Stimulated activated CD4-positive, alpha-beta T cell treated with anti-CD3 and anti-CD28 coated beads, Interleukin-4, amount 100 ng/mL, for 4 hours (primary cell): ENCODE measurements around the gene CLSTN1.
"Not testable (repeated sequence)": the region's sequence is repeated elsewhere in the genome, so short reads cannot be mapped to it uniquely, and the experiment has no call there.

Experiments
- DNase-seq, 2 experiments: peaks; one replicate each; pipeline ENCODE4 v3.0.0-alpha.2; 2020

The CLSTN1 gene

GRCh38 chr1:9728451-9729295 lies 95.1 kb downstream of the CLSTN1 start:
- peak; percentile 43 to 62 for DNase-seq

- no peak for DNase-seq
These were observed 96.7 kb downstream of the CLSTN1 start for GRCh38 chr1:9726905-9727595.

GRCh38 chr1:9726406-9726805 lies 97.4 kb downstream of the CLSTN1 start:
- no peak for DNase-seq

- DNase-seq = peak; percentile 59 to 64
These were observed 98.9 kb downstream of the CLSTN1 start for GRCh38 chr1:9724706-9725476.

GRCh38 chr1:9723926-9724325 lies 99.8 kb downstream of the CLSTN1 start:
- no peak for DNase-seq

GRCh38 chr1:9723068-9723805 lies 100.5 kb downstream of the CLSTN1 start:
- DNase-seq = no peak

- DNase-seq = no peak
These were observed 101.4 kb downstream of the CLSTN1 start for GRCh38 chr1:9722378-9722749.

GRCh38 chr1:9721606-9722377 lies 102.0 kb downstream of the CLSTN1 start:
- peak; percentile 68 to 80 for DNase-seq

- no peak for DNase-seq
These were observed 102.8 kb downstream of the CLSTN1 start for GRCh38 chr1:9720785-9721605.

GRCh38 chr1:9719978-9720722 lies 103.6 kb downstream of the CLSTN1 start:
- DNase-seq = no peak

- no peak for DNase-seq
These were observed 105.6 kb downstream of the CLSTN1 start for GRCh38 chr1:9718006-9718680.

- DNase-seq = peak; percentile 67 to 75
These were observed 106.4 kb downstream of the CLSTN1 start for GRCh38 chr1:9717193-9718005.

- no peak for DNase-seq
These were observed 107.2 kb downstream of the CLSTN1 start for GRCh38 chr1:9716404-9717192.

- DNase-seq = no peak
These were observed 108.1 kb downstream of the CLSTN1 start for GRCh38 chr1:9715536-9716226.

GRCh38 chr1:9714257-9714718 lies 109.5 kb downstream of the CLSTN1 start:
- DNase-seq = peak in 1 of 2 experiments; percentile 57

GRCh38 chr1:9712767-9713166 lies 111.0 kb downstream of the CLSTN1 start:
- DNase-seq = not testable (repeated sequence)

- DNase-seq = no peak
These were observed 112.2 kb downstream of the CLSTN1 start for GRCh38 chr1:9711466-9712020.
